NOMO-1 (cell line): Measurements from ENCODE around the gene TBC1D22A.

Source experiments
- DNase-seq, 2 experiments: peaks; one replicate each; lab custom pipeline; 2025; ENCODE audit not compliant: unreplicated experiment in 2 of 2; lab: John Stamatoyannopoulos, UW

The TBC1D22A gene

DNA sequence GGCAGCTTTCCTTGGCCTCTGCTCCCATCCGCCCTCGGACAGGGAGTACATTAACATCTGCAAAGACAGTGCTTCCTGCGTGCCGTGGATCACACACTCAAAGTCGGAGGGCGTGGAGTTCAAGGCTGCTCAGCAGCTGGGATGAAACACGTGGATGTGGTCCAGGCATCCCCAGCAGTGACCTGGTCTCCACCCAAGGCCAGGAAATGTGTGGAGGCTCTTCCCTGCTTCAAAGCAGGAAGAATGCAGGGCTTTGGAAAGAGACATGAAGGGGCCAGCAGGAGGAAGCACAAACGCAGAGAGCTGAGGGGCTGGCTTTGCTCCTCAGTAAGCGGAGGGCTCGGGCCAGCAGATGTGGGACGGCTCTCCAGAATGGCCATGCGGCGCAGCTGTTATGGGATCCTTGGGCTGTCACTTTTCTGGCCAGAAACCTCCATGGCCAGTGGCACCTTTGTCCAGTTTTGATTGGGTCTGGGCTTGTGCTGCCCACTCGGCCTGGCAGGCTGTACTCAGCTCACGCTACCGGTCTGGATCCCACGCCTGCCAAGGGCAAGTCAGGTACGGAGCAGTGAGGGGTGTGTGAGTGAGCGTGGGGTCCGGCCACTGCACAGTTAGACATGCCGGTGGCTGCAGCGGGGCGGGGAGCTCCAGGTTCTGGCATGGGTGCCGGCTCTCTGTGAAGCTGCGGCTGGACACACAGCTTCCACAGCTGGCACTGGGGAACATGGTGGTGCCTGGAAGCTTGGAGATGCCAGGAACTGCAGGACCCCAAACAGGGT lies 438.0 kb downstream of the TBC1D22A start:
- no peak for DNase-seq

- DNase-seq = no peak
Observed at GRCh38 chr22:47201186-47201995, 438.9 kb downstream of the TBC1D22A start.

DNA sequence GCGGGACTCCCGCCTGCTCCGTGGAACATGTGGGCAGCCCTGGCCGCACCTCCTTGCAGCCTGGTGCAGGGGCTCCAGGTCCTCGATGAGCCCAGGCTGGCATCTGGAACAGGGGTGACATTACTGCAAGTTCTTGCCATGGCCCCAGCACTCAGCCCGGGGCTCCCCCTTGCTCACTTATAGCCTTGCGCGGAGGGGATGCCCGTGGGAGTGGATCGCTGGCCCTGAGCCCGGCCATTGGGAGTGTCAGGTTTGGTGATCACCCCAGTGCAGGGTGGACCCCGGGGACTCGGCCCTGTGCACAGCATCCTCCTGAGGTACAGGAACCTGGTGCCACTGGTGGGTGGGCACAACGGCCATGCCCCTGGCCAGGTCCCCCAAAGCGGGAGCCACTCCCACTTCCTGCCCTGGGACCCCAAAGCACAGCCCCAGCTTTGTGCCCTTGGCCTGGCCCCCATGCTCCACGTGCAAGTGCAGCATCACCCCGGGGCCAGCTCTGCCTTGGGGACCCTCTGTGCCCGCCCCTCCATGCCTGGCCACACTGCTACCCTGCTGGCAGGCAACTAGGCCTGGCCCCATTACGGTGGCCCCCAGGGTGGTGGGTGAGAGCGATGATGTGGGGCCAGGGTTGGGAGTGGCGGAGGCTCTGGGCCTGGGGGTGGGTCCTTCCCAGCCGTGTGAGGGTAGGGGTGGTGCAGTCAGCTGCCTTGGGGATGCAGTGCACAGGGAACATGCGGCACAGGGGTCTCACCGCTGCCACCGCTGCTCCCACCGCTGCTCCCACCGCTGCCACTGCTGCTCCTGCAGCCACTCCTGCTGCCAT lies 439.8 kb downstream of the TBC1D22A start:
- DNase-seq = no peak

DNA sequence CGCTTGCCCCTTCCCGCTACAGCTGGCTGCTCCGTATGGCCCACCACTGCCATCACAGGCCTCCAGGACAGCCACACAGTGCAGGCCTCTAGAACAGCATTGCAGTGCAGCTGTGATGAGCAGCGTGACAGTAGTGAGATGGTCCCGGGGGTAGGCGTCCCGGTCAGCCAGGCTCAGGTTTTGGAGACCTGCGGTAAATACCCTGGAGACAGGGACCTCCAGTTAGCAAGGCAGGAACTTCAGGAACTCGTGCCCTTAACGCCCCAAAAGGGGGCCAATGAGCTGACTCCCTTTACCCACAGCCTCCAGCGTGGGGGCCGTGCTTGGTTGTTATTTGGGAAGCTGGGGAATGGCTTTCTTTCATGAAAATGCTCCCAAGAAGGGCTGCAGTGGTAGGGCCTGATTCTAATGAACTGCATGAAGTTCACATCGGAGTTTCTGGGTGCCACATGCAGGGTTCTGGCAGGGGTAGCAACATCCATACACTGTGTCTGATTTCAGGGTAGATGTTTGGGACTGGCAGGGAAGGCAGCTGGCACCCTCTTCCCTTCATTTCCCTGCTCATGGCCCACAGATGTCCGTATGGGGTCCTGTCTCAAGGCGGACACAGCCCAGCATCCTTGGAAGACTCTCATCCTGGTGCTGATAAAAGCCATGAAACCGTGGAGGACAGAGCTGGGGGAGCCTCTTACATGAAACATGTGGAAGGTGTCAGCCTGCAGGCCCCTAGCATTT lies 440.5 kb downstream of the TBC1D22A start:
- no peak for DNase-seq

GRCh38 chr22:47203554-47203991 lies 441.1 kb downstream of the TBC1D22A start:
- DNase-seq = no peak

- DNase-seq = no peak
Observed at GRCh38 chr22:47204002-47204979, 441.8 kb downstream of the TBC1D22A start.

DNA sequence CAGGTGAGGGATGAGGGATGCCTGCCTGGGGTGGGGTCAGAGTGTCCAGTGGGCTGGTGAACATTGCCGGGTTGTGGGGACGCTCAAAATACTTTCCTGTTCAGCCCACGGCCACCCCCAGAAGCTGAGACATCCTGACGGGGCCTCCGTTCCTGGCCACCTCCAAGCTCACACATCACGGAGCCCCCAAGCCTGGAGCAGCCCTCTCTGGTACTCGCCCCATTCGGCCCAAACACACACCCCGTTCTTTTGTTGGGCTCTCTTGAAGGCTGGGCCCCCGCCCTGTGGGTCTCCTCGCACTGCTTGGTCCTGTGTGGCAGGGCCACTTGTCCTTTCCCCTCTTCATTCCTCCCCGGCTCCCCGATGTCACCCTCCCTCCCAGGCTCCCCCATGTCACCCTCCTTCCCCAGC lies 442.6 kb downstream of the TBC1D22A start:
- no peak for DNase-seq

DNA sequence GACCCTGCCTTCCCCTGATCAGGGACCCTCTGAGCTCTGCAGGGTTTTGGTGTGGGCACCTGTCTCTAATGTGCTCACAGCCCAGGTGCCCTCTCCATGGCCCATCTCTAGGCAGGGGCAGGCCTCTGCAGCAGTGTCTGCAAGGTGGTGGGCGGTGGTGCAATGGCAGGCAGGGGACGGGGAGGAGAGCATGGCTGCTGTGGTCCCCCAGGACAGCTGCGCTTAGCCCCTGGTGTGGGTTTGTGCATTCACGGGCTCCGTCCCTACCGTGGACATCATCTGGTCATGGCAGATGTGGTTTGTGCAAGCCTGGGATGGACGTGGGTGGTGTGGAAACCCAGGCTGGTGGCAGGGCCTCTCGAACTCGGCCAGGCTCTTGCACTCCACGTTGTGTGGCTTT lies 443.1 kb downstream of the TBC1D22A start:
- DNase-seq = no peak

DNA sequence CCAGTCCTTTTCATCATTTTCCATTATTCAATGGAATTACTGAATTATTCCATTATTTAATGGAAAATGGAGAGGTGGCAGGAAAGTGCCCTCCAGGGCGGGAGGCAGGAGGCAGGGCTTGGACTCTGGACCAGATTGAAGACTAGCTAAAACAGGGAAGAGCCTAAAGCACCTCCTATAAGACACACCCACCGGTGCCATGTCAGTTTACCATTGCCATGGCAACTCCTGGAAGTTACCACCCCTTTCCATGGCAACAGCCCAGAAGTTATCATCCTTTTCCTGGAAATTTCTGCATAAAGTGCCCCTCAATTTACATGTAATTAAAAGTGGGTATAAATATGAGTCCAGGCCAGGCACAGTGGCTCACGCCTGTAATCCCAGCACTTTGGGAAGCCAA lies 443.7 kb downstream of the TBC1D22A start:
- no peak for DNase-seq

DNA sequence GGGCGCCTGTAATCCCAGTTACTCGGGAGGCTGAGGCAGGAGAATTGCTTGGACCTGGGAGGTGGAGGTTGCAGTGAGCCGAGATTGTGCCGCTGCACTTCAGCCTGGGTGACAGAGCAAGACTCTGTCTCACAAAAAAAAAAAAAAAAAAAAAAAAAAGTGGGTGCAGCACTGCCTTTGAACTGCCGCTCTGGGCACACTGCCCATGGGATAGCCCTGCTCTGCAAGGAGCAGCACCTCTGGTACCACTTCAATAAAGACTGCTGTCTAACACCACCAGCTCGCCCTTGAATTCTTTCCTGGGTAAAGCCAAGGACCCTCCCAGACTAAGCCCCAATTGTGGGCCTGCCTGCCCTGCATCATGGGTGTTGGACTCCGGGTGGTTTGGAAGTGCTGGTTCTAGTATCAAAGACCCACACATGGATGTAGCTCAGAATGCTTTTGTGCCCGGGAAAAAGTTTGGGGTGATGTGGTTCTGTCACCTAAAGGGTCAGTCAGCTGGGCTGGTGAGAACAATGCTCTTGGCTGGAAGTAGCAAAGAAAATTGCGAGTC lies 444.3 kb downstream of the TBC1D22A start:
- no peak for DNase-seq

DNA sequence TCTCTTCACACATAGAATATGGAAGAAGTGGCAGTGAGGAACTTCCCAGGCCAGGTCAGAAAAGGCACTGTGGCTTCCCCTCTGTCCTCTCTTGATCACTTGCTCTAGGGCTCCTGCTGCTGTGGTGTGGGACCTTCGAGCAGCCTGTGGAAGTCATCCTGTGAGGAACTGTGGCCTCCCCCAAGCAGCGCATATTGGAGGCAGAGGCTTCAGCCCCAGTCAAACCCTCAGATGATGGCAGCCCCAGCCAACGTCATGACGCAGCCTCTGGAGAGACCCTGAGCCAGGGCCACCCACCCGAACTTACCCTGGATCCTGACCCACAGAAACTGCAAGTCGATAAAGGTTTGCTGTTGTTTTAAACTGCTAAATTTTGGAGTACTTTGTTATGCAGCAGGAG lies 444.9 kb downstream of the TBC1D22A start:
- no peak for DNase-seq

DNA sequence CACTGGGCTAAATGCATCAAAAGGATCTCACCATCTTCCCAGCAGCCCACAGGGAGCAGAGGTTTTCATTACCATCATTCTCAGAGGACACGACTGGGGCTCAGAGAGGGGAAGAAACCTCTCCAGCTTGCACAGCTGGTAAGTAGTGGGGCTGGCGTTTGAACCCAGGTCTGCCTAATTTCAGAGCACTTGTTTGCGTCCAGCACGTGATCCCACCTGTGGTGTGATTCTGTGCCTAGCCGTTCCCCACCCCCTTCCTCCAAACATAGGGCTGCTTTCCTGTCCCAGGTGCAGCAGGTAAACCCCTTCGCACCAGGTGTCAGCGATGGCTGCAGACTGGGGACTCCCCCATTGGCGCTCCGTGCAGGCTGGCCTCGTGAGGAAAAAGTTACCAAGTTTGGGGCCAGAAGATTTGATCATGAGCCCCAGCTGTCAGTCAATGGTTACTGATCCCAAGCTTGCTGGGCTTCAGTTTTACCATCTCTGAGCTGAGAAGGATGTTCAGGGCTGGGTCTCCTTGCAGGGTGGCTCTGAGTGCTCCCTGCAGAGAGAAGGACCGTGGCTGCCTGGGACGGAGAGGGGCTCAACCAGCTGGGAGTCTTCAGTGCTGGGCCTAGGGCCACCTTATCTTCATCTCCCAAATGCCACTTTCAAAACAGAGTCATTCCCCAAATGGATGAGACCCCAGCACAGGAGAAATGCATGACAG lies 445.6 kb downstream of the TBC1D22A start:
- DNase-seq = no peak

DNA sequence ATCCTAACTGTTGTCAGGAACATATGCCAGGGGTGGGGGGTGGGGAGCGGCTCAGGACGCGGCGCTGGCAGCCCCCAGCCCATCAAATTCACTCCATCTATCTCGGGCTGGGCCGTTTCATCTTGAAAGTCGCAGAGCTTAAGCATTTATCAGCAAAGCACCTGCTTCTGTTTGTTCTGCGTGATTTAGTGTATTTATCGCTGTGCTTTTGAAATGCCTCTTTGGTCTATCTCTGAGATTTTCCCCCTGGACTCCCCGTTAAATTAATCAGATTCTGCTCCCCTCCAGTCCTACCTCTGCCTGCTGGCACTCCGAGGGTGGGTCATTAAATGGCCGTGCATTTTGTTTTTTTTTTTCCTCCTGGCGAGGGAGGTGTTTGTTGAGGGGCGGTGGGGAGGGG lies 446.2 kb downstream of the TBC1D22A start:
- DNase-seq = no peak

GRCh38 chr22:47209040-47209514 lies 446.6 kb downstream of the TBC1D22A start:
- DNase-seq = no peak

GRCh38 chr22:47209547-47210023 lies 447.1 kb downstream of the TBC1D22A start:
- no peak for DNase-seq

GRCh38 chr22:47210112-47210657 lies 447.7 kb downstream of the TBC1D22A start:
- DNase-seq = no peak

DNA sequence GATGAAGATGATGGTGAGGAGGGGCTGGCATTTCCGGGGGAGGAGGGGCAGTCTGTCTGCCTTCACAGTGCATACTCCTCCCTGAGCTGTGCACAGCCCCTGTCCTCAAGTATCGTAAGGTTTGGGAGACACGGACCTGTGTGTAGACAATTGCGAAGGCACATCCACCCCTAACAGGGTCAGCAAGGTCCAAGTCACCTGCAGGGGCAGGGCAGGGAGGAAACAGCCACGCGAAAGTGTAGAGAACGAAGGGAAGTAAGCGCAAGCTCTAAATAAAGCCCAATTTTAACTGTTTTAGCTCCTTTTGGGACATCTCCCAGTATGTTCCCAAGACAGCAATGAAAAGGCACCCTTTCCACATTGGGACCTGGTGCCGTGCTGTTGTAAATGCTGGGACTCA lies 448.2 kb downstream of the TBC1D22A start:
- no peak for DNase-seq
